IPS DF 4.7 (cell line): ENCODE results near the gene MLLT10.

ENCODE experiments used
- DNase-seq: peaks from one replicate; pipeline ENCODE4 v3.0.0-alpha.2; 2013; ENCODE audit warnings: low spot score; ENCODE audit errors: extremely low read depth

The MLLT10 gene

GRCh38 chr10:21516242-21517131, 17.5 kb upstream of the MLLT10 start:
- DNase-seq, result no peak

GRCh38 chr10:21517134-21518031, 16.6 kb upstream of the MLLT10 start:
- no peak for DNase-seq

GRCh38 chr10:21518149-21518640, 15.8 kb upstream of the MLLT10 start:
- DNase-seq, result no peak

- no peak for DNase-seq
These were observed 15.2 kb upstream of the MLLT10 start for GRCh38 chr10:21518641-21519396.

- DNase-seq, result no peak
These were observed 14.6 kb upstream of the MLLT10 start for GRCh38 chr10:21519397-21519933.

- DNase-seq, result no peak
These were observed 14.0 kb upstream of the MLLT10 start for GRCh38 chr10:21519941-21520436.

- DNase-seq, result no peak
These were observed 13.5 kb upstream of the MLLT10 start for GRCh38 chr10:21520509-21520908.

GRCh38 chr10:21520949-21521348, 13.1 kb upstream of the MLLT10 start:
- DNase-seq, result no peak

GRCh38 chr10:21521751-21522533, 12.1 kb upstream of the MLLT10 start:
- no peak for DNase-seq

GRCh38 chr10:21522631-21523406, 11.2 kb upstream of the MLLT10 start:
- DNase-seq, result no peak

- no peak for DNase-seq
These were observed 10.4 kb upstream of the MLLT10 start for GRCh38 chr10:21523557-21524008.

- DNase-seq, result no peak
These were observed 9.9 kb upstream of the MLLT10 start for GRCh38 chr10:21524131-21524525.

- DNase-seq, result no peak
These were observed 9.3 kb upstream of the MLLT10 start for GRCh38 chr10:21524526-21525366.

GRCh38 chr10:21525367-21526187, 8.5 kb upstream of the MLLT10 start, which contains the start of gene SKIDA1:
Gene SKIDA1, minus strand, starts transcription at chr10:21525682. Its CDS starts 7,860 bp downstream, at chr10:21517822.
- DNase-seq, result no peak

GRCh38 chr10:21526188-21526859, 7.7 kb upstream of the MLLT10 start:
- no peak for DNase-seq

GRCh38 chr10:21526860-21527597, 7.0 kb upstream of the MLLT10 start:
- DNase-seq, result no peak
